ENCODE measurements around the gene SCAPER.
"Not testable (repeated sequence)": the region's sequence is repeated elsewhere in the genome, so short reads cannot be mapped to it uniquely, and the experiment has no call there.

Gene SCAPER

DNA sequence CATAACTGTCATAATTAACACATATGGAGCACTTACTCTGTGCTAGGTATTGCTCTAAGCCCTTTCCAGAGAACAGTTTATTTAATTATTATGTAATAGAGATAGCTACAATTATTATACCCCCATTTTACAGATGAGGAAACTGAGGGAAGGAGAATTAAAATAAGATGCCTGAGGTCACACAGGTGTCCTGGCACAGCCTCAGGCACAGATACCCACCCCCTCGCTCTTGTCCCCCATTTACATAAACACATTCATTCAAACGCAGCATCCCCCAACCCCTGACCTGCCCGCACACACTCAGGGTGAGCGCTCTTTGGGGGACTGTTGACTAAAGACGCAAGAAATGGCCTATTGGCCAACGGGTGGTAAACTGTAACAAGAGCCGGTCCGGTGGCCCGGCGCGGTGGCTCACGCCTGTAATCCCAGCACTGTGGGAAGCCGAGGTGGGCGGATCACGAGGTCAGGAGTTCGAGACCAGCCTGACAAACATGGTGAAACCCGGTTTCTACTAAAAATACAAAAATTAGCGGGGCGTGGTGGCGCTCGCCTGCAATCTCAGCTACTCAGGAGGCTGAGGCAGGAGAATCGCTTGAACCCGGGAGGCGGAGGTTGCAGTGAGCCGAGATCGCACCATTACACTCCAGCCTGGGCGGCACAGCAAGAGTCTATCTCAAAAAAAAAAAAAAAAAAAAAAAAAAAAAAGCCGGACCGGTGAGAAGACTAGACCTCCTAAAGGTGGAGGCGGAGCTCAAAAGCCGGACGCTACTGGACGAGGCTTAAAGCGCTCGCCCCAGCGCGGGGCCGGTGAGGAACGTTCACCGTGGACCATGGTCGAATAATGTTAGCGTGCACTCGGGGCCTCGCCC is 570.5 kb downstream of the SCAPER start:
- DNase-seq, result no peak

DNA sequence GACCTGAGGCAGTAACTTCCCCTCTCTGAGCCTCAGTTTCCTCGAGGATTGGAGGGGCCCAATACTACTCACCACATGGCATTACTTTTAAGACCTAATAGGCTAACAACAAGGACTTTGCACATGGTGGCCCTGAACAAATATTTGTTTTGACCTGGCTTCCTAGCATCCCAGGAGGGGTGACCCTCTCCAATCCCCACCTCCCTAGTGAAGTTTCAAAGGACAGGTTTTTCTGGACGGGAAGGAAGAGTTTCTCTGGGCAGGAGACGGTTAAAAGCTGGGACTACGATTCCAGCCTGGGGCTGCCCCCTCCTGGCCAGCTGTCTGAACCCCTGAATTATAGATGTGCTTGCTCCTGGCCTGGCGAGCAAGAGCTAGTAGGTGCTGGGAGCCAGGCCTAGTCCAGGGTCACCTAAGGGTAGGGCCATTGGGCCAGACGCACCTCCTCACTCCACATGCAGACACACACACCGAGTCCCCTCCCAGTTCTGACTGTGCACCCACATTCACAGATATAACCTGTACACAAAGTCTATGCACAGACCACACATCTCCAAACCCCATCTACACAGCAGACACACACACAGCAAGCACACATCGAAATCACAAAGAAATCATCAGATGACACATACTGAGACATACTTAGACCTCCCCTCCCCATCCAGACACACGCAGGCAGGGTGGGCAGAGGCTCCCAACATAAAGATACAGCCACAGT is 571.3 kb downstream of the SCAPER start:
- DNase-seq, result no peak

DNA sequence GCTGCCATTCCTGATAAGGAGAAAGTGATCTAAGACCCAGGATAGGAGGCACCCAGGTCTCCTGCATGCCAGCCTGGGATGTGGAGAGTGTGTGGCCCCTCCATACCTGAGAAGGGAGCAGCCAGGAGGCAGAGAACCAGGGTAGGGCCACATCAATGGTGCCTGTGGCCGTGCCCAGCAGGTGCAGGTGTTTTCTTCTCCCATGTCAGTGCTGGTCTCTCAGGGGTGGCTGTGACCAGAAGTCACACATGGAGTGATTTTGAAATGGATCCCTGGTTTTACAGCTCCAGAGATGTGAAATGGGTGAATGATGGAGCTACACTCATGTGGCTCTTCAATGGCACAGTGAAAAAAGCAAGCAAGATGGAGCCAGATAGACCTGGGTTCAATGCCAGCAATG is 571.8 kb downstream of the SCAPER start:
- no peak for DNase-seq

DNA sequence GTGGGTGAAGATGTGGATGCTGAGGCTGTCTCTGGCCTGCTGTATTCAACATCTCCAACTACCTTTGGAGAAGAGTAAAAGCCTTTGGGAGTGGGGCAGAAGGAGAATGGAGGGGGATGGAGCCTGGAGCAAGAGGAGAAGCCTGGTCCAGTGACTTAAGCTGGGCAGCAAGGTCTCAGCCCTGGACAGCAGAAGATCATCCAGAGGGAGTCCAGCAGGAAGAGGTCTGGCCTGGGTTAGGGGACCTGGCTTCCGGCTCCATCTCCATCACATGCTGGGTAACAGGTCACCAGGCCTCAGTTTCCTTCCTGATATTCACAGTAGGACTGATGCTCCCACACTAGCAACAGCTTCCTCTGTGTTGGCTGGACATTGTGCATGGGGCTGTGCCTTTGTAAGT is 572.3 kb downstream of the SCAPER start:
- no peak for DNase-seq

DNA sequence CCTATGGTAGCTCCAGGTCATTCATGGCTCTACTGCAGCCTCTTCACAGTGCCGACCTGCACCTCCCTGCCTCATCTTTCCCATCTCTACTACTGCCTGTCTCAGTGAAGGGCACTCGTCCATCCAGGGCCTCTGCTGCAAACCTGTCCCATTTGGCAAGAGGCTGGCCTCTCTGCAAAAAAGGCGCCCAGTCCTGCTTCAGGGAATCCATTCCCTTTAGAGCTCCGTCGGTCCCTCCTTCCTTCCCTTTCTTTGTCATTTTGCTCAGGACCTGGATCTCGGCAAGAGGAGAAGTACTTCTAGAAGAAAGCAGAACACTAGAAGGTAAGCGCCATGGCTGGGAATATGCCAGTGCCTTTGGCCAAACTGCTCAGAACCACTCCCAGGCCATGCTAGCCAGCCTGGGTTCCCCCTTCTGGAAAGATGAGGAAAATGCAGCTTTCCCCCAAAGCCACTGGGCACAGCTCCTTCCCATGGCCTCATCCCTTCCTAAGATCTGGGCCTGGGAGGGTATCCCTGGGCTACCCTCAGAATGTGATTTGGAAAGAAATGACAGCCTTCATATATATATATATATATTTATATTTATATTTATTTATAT is 575.0 kb downstream of the SCAPER start:
- DNase-seq, result no peak

DNA sequence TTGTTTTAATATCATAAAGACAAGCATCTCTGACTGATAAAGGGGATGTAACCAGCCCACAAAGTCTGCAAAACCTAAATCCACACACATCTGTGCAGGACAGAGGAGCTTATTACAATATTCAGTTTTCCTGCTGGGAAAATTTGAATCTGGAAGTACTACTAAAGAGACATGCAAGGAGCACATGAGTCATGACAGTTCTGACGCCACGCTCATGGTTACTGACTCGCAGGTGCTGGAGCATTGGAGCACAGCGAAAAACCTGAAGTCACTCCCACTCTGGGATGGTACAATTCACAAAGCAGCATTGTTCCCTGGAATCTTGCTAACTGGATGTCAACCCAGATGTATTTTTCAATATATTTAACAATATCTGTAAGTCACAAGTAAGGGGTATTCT is 576.2 kb downstream of the SCAPER start:
- no peak for DNase-seq

DNA sequence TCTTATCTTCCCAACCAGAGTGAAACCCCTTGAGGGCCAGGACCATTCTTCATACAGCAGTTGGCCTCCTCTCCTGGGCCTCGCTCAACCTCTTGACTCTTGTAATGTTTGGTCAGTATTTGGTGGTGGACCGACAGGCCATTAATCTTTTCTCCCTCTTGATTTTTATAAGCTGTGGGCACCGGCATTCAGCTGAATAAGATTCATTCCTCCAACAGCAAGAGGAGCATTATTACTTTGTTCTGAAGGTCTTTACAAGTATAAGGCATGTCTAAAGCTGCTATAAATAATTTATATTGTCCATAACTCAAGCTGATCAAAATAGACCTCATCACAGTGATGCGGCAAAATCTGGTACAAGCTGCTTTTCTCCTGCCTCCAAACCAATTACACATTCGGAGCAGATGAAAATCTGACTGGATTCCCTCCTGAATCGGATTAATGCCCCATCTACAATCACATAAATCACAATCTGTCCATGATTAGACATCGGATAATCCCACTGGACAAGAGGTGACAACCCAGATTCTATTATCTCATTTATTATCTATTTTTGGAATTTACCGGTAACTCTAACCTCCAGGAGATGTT is 576.9 kb downstream of the SCAPER start:
- DNase-seq, result no peak

DNA sequence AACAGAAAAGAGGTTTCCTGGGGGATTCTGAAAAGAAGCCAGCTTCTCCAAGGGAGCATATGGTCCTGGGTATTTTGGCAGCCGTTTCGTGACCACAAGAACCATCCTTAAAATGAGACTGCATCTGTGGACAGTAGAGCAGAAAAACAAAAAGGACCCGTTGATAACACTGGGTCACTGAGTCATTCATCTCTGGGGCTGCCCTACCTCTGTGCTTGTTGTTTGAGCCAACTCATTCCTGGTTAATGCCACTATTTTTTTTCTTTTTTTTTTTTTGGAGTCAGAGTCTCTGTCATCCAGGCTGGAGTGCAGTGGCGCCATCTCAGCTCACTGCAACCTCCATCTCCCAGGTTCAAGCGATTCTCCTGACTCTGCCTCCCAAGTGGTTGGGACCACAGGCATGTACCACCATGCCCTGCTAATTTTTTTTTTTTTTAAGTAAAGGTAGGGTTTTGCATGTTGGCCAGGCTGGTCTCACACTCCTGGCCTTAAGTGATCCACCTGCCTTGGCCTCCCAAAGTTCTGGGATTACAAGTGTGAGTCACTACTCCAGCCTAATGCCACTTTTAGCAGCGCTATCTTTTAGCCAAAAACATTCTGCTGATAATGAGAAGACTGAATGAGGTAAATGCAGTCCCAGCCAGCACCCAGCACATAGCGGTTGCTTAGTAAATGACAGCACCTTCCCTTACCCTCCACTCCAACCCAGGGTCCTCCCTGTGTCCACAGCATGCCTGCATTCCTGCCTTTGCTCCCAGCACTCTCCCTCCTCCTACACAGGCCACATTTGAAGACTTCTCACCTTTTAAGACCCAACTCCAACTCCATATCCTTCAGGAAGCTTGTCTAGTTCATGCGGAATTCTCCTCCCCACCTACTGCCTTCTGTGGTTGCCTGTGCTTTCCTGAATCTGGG is 577.7 kb downstream of the SCAPER start:
- no peak for DNase-seq

DNA sequence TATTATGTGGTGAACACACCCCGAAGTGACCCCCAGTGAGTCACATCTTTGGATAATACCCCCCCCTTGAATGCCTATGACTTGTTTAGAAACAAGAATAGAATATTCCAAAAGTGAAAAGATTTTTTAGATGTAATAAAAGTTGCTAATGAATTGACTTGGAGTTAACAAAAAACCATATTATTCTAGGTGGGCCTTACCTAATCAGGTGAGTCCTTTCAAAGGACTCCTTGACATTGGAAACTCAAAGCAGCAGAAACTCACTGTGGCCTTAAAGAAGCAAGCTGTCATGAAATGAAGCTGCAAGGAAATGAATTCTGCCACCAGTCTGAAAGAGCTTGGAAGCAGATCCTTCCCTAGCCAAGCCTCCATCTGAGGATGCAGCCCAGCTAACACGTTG is 579.4 kb downstream of the SCAPER start:
- DNase-seq, result no peak

DNA sequence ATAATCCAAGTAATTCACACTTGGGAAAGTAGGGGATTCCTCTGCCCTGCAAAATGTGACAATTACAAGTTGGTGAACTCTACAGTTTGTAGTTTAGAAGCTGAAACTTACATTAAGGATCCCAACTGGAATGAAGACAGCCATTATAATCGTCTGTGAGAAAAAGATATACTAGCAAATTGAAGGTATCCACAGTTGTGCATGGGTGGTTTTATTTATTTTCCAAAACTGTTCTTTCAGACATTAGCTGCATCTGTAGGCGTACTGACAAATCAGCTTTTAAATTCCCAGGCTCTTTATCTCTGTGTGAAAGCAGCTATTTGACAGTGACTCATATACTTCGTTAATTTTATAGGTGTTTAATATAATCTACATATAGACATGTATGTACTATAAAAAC is 581.1 kb downstream of the SCAPER start:
- DNase-seq, result no peak

DNA sequence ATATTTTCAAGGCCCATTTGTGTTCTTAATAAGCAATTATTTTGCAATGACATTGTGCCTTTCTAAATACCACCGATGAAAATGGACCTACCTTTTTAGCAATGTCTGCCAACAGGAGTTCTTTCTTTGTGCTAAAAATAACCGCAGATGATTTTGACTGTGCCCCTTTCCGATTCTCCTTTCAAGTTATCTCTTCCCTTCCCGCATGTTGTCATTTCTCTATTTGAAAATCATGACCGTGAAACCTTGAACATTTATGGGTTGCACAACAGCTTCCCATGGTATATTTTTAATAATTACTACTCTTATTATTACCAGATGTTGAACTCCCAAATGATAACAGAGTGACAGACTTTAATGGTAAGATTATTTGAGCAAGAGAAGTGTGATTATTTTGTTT is 583.5 kb downstream of the SCAPER start:
- DNase-seq, result no peak

DNA sequence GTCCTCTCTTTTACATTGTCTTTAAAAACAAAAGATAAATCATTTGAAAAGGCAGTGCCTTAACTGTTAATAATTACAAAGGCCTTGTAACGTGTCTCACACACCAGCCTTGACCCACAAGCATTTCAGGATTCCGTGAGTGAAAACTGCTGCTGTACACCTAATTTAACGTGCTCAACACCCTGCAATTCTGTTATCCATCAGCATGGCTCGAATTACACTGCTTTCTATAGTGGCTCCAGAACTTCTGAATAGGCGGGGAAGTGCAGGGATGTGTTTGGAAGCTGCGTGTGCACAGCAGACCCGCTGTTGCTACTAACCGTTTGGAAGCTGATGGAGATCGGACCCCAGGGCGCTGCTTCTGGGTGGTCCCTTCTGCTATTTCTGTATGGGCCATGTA is 584.0 kb downstream of the SCAPER start:
- DNase-seq, result no peak

DNA sequence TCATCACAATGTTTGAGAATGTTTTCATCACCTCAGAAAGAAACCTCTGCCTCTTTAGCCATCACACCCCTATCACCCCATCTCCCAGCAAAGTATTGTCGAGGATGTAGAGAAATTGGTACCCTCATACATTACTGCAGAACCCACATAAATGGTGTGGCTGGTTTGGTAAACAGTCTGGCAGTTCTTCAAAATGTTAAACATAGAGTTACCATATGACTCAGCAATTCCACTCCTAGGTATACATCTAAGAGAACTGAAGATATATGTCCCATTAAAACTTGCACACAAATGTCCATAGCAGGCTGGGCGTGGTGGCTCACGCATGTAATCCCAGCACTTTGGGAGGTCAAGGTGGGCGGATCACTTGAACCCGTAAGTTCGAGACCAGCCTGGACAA is 585.1 kb downstream of the SCAPER start:
- DNase-seq, result no peak

DNA sequence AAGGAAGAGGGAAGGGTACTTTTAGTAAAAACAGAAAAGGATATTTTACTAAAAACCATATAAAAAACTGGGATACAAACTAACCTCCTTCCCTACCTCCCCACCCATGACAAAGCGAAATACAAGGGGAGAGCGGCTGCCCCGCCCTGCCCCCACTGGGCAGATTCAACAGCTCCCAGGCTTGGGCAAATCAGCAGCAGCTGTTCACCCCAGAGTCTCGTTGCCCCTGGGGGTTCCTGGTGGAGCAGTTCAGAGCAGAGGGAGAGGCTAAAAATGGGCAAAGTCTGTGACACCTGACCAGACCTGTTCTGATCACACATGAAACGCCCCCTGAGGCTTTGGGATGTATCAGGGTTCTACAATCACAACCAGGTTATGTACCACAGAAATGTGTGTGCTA is 591.4 kb downstream of the SCAPER start:
- DNase-seq, result no peak

DNA sequence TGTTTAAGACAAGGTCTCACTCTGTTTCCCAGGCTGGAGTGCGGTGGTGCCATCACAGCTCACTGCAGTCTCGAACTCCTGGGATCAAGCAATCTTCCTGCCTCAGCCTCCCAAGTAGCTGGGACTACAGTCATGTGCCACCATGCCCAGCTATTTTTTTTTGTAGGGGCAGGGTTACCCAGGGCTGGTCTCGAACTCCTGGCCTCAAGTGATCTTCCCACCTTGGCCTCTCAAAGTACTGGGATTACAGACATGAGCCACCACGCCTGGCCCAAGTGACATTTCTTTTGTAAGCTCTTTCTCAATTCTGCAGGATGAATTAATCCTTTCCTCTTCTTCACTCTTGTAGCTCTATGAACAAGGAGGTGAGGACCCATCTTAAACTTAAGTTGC is 592.0 kb downstream of the SCAPER start:
- not testable (repeated sequence) for DNase-seq

DNA sequence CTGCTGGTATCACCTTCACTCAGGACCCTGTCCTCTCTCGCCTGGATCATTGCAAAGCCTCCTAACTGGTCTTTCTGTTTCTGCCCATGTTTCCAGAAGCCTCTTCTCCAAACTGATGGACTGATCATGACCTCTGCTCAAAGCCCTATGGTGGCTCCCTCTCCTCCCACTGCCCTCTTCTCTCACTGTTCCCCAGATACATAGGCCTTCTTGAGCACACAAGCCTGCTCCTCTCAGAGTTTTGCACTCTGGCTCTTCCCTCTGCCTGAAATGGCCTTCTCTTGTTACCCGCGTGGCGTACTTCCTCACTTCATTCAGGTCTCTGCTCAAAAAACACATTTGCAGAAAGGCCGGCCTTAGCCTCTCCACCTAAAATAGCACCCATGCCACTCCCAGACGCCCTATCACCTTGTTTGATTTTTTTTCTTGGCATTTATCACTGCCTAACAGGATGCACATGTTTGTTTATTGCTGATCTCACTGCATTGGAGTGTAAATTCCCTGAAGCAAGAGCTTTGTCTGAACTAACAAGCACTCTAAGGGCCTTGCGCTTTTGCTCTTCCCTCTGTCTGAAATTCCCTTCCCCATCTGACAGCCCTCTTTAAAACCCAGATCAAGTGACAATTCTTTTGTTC is 592.5 kb downstream of the SCAPER start:
- DNase-seq, result no peak

DNA sequence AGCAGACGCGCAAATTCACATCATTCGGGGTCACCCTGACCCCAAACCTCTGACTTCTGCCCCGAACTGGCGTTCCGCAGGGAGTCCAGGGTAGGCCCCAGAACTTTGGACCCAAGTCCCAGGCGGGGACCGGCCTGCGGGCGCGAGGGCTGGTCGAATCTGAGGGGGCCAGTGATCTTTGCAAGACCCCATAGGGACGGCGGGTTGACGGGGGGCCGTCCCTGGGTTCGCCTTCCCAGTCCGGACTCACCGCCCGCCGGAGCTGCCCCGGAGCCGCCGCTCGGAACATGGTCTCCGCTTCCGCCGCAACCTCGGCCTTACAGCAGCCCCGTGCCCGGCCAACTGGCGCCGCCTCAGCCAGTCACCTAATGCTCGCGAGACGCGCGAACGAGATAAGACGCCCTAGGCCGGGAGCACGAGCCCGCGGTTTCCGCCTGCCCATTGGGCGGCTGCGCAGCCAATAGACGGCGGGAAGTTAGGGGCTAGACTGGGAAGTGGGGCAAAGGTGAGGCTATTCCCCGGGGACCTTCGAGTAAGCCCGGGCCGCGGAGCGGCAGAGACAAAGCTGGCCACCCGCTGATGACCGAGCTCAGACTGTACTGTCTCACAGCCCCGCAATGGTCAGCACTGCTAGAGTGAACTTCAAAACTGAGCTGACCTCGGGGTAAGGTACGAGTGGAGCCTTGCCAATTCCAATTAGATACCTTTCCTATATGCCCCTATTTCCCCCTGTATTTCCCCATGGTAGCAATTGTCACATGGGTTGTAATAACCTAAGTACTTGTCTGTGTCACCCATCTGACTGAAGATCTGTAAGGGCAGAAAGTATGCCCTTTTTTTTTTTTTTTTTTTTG is 593.8 kb downstream of the SCAPER start, which contains the start of gene ETFA:
ETFA (minus strand) TSS at position 370 of the 854 bp plus-strand sequence; CDS start at position 289, 81 bp downstream.
- DNase-seq, result peak; percentile 79 to 81

DNA sequence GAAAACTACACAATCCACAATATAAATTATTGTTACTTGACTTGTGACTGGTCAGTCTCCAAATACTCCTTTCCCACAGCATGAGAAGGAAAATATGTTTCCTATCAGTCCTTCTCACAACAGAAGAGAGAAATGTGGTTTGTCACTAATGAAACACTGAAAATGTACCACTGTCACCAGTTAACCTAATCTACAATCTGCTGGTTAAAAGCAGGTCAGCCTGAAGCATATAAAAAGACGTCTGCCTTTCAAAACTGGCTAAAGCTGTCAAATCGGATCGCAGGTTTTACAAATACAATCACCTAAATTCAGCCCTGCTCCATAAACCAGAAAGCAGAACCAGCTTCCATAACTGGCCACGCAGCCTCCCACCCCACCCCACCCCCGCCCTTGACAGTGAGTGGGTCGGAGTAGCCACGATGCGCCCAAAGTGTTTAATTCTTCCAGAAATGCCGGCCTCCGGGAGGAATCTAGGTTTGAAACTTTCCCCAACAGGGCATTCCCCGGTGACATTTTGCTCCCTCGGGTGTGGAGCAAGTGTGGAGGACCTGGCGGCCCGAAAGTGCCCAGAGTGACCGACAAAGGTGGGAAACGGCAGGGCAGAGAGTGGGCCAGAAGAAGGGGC is 594.6 kb downstream of the SCAPER start:
- peak in 1 of 2 donors; percentile 59 for DNase-seq

DNA sequence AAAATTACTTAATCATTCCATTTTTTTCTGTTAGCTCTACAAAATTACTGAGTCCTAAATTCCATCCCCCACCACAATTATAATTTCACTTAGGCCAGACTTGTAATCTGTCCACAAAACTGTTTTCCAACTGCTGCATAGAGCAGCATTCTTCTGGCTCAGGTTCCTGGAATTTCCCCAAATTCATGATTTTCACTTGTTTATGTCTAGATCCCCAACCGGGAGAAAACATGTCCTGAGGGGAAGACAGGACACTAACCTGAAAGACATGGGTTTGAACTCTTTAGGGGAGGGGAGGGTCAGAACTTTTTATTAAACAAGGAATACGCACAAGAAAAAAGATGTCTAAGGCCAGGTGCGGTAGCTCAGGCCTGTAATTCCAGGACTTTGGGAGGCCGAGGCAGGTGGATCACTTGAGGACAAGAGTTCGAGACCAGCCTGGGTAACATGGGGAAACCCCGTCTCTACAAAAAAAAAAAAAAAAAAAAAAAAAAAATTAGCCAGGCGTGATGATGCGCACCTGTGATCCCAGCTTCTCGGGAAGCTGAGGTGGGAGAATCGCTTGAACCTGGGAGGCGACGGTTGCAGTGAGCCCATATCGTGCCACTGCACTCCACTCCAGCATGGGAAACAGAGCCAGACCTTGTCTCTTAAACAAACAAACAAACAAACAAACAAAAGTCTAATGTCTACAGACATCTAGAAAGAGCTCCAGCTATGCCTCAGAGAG is 595.4 kb downstream of the SCAPER start:
- no peak for DNase-seq

DNA sequence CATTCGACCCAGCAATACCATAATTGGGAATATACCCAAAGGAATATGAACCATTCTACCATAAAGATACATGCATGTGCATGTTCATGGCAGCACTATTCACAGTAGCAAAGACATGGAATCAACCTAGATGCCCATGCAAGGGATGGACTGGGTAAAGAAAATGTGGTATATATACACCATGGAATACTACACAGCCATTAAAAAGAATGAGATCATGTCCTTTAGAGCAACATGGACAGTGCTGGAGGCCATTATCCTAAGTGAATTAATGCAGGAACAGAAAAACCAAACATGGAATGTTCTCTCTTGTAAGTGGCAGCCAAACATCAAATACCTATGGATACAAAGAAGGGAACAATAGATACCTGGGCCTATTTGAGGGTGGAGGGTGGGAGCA is 601.2 kb downstream of the SCAPER start:
- DNase-seq, result no peak

Measured in bone marrow (tissue), 2 donors.